ENCODE measurements around the gene LBR. TPM values are rescaled to one million over a fixed set of nuclear protein-coding genes. Genes with fewer than 3 reads are reported as not detected.

Gene LBR
- total and polyA plus RNA-seq, 2 of the 4 experiments (the other 2 are of a cell fraction): 21.3 to 24.9 TPM

DNA sequence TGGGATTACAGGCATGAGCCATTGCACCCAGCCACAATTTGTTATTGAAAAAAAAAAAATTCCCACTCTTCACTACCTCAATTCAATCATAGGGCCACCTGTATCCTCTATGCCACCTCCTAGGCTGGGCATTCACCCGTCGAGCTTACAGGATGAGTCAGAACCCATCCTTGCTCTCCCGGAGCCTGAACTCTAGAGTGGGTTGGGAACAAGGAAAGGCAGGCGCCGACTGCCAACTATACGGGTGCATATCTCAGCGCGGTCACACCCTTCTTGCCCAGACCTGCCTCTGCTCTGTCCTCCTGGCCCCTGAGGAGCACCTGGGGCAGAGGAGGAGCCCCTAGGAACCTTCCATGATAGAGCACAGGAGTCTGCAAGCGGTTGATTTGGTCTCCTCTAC is 21.4 kb upstream of the LBR start:
- intact Hi-C loops (cut with micrococcal nuclease) (no loop called here), in situ Hi-C loops (cut with MboI; ENCODE audit: low sequenced_read_pairs) (no loop called here), dilution Hi-C loops (cut with HindIII; ENCODE audit: low sequenced_read_pairs, unreplicated experiment) (no loop called here)
- DNase-seq (no peak), ATAC-seq (ENCODE audit: low read depth) (no peak)
- TF ChIP-seq, protein P1, sequence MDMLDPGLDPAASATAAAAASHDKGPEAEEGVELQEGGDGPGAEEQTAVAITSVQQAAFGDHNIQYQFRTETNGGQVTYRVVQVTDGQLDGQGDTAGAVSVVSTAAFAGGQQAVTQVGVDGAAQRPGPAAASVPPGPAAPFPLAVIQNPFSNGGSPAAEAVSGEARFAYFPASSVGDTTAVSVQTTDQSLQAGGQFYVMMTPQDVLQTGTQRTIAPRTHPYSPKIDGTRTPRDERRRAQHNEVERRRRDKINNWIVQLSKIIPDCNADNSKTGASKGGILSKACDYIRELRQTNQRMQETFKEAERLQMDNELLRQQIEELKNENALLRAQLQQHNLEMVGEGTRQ (IDR thresholded peaks at IDR 0.05; ENCODE audit: low read depth, low read length): no peak
- no peak for TF ChIP-seq MXI1 (IDR thresholded peaks at IDR 0.05; ENCODE audit: borderline replicate concordance, low read depth, low read length)
- no peak for TF ChIP-seq SMC3 (IDR thresholded peaks at IDR 0.05; ENCODE audit: low read depth, low read length)
- Histone ChIP-seq H3K27me3 (ENCODE audit: control insufficient read depth, insufficient read depth, low read length) (no peaks in the 10 kb centered on the region), H4K8ac (ENCODE audit: low read depth in 2 of 2, low read length in 2 of 2) (no peak overlapping the region), H3K9me1 (ENCODE audit: insufficient read depth, low read length) (0 out of 2 replicates have a peak, but pooled peaks cover 5% of the 10 kb centered on the region), H2AK5ac (ENCODE audit: low read depth, low read length) (no peak overlapping the region), H2BK15ac (ENCODE audit: low read depth, low read length) (no peak overlapping the region), H2BK120ac (ENCODE audit: low read depth, low read length) (no peak overlapping the region), H2AFZ (replicated peaks; ENCODE audit: low read length, poor library complexity) (no peak overlapping the region), H3K18ac (ENCODE audit: low read depth, low read length) (no peak overlapping the region), H3K56ac (ENCODE audit: extremely low read depth, insufficient read depth, low read length) (no peak overlapping the region), H3K36me3 (ENCODE audit: control insufficient read depth, insufficient read depth, low read length) (no peaks in the 10 kb centered on the region), H3K4me2 (ENCODE audit: low read depth, low read length) (no peak overlapping the region), H2BK20ac (ENCODE audit: low read depth, low read length) (no peak overlapping the region), H2AK9ac (replicated peaks; ENCODE audit: low read depth, low read length, poor library complexity) (no peak overlapping the region), H2BK5ac (ENCODE audit: low read depth, low read length, poor library complexity, severe bottlenecking) (no peak overlapping the region), H3K4me3 (ENCODE audit: insufficient read depth, low read depth, low read length) (no peak overlapping the region), H3K9ac (ENCODE audit: low read depth, low read length) (no peak overlapping the region), H3K79me1 (ENCODE audit: low read depth in 1 of 2, low read length in 2 of 2) (no peaks in the 10 kb centered on the region), H4K91ac (ENCODE audit: insufficient read depth, low read depth, low read length) (no peak overlapping the region), H3K9me3 (ENCODE audit: control insufficient read depth, insufficient read depth, low read length) (no peaks in the 10 kb centered on the region), H3K14ac (replicated peaks; ENCODE audit: low read depth, low read length) (no peak overlapping the region), H4K20me1 (ENCODE audit: insufficient read depth, low read length) (no peaks in the 10 kb centered on the region), H3K4me1 (ENCODE audit: control insufficient read depth, insufficient read depth, low read length) (peaks cover 11% of the 10 kb centered on the region), H3K27ac (ENCODE audit: insufficient read depth, low read length) (no peak overlapping the region), H3K23ac (ENCODE audit: low read depth, low read length) (no peak overlapping the region), H4K5ac (ENCODE audit: low read depth, low read length) (no peak overlapping the region), H3K4ac (ENCODE audit: low read depth, low read length) (no peak overlapping the region)
- CTCF ChIA-PET: no interaction called here
- no TSS peak for BruUV-seq (replicated peaks)
- 100% methylated on average over 4 of the region's 9 CpGs; no CpG with 5 or more reads in 1 of the 2 experiments for WGBS, 2 experiments (ENCODE audit: extremely low coverage in 2 of 2, insufficient read length in 1 of 2)
- POLR2A ChIA-PET (ENCODE audit: unreplicated experiment): no interaction called here

Data from IMR-90 (cell line).